HG03442 (cell line): ENCODE results near the gene SDK2.

Experiments used
- ATAC-seq: cut with Tn5 transposase; IDR thresholded peaks from one replicate; pipeline ENCODE4 v1.9.1; 2021; ENCODE audit warnings: mild to moderate bottlenecking, moderate library complexity; ENCODE audit not compliant: unreplicated experiment

SDK2 gene

DNA sequence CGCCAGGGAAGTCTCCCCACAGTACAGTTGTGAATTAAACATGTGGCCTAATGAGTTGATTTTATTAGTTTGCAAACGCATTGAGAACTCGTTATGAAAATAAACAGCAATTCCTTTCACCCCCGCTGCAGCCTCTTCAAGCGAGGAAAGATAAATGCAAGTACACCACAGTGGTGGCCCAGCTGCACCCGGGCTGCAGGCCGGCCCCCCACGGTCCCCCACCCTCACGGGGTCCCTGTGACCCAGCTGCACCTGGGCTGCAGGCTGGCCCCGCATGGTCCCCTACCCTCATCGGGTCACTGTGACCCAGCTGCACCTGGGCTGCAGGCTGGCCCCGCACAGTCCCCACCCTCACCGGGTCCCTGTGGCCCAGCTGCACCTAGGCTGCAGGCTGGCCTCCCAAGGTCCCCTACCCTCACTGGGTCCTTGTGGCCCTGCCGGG lies 32.2 kb downstream of the SDK2 start:
- ATAC-seq: no peak

DNA sequence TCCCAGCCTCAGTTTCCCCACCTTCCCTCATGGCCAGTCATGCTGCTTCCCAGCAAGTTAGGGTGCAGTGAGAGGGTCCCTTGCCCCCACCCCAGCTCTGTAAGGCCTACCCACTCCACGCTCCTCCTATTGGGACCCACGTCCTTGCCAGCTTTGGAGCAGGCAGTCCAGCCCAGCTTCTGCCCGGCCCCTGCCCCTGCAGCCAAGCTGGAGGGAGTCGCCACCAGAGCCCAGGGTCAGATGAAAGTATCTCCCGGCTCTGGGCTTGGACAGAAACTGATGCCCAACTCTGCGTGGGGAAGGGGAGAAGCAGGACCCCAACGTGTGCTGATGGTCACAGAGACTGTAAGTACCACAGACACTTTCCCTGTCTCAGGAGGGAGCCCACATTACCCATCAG lies 32.6 kb downstream of the SDK2 start:
- no peak for ATAC-seq

DNA sequence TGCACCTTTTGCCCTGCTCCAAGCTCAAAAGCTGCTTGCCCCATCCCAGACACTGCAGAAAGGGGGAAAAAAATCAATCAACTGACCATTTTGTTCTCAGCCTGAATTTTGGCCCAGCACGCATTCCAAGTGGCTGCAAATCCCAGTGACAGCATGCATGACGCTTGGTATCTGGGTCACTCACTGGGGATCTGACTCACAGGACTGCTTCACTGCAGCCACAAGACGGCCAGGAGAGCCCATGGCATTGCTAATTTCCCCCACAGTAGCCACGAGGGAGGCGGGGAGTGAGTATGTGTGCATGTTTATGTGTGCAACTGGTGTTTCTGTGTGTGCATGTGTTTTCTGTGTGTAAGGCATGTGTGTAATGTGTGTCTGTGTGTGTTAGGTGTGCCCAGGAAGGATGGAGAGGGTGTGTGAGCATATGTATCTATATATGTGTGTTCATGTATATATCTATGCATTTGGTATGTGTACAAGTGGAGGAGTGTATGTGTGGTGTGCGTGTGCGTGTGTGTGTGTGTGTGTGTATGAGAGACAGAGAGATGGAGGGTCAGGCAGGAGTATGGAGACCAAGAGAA lies 33.8 kb downstream of the SDK2 start:
- ATAC-seq: no peak

DNA sequence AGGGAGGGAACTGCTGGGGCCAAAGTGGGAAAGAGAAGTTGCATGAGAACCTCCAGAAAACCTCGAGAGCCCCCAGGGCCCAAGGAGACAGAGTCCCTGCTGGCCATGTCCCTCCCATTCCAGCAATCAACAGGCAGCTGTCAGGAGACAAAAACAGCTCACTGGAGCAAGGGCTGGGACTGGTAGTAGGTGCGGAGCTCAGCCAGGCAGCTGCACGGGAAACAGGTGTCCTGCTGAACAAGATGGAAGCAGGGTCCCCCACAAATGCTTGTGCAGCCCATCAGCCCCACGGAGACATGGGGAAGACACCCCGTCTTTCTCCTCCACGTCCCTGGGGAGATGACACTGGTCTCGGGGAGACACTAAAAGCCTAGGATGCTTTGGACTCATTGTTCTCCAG lies 34.5 kb downstream of the SDK2 start:
- no peak for ATAC-seq

DNA sequence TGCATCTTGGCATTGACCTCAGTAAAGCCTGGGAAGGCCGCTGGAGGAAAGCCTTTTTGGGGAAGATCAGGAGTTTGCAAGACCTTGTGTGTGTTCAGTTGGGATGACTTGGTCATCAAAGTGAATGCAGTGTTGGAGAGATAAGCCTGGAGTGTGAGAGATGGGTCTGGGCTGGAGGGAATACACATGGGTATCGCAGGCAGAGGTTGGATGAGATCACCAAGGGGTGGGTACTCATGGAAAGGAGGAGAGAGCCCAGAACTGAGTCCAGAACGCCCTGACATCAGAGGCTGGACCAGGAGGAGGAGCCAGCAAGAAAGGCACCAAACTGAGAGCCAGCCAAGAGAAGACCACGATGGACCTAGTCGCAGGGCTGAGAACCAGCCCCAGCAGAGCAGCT lies 35.2 kb downstream of the SDK2 start:
- no peak for ATAC-seq

DNA sequence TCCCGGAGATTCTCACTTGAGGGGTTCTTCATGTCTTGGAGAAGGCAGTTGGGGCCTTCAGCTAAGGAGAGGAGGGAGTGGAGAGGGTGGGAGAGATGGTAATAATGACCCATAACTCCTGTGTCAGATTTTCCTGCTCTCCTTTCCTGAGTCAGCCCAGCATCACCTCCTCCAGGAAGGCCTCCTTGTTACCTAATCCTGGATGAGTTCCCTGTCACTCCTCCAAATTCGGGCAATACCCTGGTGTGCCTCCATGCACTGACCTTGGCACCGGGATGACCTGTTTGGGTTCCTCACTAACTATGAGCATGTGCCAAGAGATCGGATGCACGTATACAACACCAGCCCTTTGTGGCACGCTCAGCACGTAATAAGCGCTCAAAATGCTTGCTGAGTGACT lies 38.8 kb downstream of the SDK2 start:
- no peak for ATAC-seq

DNA sequence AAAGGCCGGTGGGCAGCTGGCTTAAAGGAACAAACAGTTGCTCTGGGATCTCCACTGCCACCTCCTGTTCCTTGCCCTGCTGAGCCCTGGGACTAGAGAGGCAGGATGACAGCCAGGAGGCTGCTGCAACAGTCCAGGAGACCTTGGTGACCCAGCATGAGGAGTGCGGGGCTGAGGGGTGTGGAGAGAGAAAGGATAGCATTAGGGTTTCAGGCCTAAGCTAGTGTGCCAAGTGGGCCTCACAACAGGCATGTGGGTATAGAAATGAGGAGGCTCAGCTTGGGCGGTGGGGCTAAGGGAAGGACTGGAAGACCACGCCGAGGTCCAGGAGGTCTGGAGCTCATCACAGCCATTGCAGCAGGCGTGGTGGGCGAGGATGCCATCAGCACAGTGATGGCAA lies 39.8 kb downstream of the SDK2 start:
- no peak for ATAC-seq

DNA sequence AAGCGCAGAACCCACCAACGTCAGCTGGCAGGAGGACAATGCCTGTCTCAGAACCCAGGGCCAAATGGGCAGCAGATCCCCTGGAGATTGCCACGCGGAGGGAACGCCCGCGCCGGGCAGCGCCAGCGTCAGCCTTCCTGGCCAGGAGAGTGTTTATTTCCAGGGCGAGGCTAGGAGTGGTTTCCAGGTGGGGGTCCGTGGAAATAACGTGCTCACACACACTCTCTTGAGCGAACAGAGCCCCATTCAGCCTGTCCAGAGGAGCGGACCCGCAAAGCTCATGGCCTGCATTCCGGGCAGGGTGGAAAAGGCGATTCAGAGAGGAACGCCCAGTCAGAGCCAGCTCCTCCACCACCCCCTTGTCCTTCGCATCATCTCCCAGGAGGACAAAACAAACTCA lies 40.3 kb downstream of the SDK2 start:
- no peak for ATAC-seq

DNA sequence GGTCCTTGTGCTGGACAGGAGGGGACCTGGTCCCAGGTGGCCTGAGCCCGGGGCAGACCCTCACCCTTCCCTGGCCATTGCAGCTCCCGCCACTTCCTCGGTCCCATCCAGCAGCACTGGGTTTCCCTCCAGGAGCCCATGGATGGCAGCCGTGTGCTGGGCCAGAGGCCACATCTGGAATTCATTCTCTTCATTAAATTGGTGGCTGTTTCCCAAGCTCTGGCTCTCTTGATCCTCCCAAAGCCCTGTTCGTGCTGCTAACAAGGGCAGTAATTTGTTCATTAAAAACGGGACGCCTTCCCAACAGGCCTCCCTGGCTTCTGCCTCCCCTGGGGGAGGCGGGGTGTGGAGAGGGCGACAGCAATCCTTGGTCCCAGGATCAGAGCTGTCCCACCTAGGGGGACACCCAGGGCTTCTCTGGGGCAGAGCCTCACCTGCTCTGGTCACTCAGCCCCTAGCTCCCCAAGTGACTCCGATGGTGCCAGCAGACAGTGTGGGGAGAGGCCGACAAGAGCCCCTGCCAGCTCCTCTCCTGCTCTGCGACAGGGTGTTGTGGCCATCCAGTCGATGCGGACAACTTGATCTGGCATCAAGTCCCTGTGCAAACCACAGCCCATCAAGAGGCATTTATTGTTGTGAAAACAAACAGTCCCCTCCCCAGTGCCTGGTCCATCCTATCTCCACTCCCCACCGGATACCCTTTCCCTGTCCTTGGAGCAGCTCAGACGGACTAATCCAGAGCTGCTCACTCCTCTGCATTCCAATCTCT lies 44.0 kb downstream of the SDK2 start:
- ATAC-seq: no peak

DNA sequence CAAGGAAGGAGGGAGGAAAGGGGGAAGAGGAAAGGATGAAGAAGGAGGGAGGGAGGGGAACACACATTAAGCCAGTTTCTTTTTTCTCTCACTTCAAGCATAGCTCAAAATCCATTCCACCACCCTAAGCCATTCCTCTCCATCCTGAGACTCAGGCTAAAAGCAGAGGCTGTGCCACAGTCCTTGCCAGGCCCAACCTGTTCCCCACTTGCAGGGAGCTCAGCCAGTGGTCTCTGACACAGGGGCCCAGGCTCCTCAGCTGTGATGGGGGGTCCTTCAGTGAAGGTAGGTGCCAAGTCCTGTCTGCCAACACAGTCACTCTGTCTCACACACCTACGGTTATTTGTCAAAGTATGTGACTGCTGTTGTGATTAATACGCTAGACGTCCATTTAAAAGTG lies 44.6 kb downstream of the SDK2 start:
- ATAC-seq: no peak

DNA sequence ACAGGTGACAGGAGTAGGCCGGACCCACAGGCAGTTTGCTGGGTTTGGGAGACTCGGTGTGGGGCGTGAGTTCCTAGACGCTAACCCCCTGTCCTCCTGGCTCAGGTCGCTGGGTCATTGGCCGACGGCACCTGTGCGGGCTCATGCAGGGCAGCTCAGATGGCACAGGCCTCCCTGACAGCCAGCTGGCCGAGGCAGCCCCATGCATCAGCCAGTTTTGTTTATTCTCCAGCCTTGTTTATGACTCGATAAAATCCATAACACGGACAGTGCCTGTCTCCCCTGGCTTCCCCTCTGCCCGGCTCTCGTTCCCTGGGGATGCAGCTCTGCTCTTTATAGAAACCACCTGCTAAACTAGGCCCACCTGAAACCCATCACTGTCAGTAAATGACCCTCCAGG lies 46.0 kb downstream of the SDK2 start:
- ATAC-seq: no peak

DNA sequence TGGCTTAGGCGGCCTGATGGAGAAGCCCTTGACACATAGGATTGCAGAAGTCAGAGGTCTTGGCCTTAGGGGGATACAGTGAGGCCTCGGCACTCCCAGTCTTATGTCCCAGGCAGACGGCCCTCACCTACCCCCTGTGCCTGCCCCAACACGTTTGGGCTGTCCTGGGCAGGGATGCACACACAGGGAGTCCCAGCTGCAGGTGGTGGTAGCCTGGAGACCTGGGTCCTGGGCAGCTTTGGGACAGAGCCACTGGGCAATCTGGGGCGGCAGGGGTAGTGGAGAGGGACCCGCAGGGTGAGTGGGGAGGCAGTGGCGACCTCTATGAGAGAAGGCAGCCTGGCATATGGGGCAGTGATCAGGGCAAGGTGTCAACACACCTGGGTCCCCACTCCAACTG lies 48.3 kb downstream of the SDK2 start:
- no peak for ATAC-seq

DNA sequence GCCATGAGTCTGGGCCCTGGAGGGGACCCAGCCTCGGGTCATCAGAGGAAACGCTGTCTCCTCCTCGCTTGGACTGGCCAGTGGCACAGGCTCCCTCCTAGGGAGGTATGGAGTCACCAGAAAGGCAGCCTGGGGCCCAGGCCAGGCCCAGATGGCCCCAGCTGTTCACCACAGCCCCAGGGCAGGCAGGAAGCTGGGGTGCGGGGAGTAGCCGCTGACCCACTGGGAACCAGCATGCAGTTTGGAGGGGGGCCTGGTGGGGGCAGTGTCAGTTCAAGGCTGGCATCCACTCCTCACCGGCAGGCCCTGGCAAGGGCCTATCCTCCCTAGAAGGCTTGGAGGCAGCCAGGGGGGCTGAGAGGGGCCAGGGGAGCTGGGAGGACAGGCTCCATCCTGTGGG lies 48.8 kb downstream of the SDK2 start:
- ATAC-seq: no peak

DNA sequence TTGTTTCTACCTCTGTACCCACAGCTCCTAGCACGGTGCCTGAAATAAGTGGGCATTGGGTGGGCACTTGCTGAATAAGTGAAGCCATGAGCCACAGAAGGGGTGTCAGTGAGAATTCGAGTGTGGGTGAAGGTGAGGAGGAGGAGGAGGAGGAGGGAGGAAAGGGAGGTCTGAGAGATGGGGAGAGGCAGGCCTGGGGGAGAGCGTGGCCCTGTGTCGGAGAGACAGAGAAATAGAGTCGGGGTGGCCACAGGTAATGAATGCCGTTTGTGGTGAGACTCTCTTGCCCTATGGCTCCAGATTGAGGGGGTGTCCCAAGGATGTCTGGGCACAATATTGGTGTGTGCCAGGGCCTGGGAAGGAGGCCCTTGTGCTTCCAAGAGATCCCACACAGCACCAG lies 49.2 kb downstream of the SDK2 start:
- ATAC-seq: no peak

DNA sequence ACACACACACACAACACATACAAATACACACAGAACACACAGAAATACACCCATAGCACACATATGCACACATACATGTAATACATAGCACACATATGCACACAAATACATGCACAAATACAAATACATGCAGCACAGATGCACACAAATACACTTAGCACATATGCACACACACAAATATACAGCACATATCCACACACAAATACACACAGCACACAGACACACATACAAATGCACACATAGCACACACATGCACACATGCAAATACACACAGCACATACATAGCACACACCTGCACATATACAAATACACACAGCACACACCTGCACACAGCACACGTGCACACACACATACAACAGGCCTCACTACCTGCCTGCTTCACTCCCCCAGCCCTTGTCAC lies 49.6 kb downstream of the SDK2 start:
- ATAC-seq: no peak

DNA sequence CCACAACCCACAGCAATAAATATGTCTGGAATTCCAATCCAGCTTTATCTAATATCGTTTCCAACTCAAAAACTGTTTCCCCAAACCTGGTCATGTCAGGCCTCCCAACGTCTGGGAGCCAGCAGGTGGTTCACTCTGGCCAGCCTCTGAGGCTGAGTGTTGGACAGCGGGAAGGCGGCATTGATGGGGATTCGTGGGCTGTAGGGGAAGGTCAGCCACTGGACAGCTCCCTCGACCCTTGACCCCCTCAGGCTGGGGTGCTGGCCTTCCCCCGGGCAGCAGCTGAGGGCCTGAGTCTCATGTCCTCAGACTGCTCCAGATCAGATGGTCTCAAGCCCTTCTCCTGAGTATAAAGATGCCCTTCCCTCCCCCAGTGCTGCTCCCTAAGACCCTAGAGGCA lies 50.2 kb downstream of the SDK2 start:
- no peak for ATAC-seq

DNA sequence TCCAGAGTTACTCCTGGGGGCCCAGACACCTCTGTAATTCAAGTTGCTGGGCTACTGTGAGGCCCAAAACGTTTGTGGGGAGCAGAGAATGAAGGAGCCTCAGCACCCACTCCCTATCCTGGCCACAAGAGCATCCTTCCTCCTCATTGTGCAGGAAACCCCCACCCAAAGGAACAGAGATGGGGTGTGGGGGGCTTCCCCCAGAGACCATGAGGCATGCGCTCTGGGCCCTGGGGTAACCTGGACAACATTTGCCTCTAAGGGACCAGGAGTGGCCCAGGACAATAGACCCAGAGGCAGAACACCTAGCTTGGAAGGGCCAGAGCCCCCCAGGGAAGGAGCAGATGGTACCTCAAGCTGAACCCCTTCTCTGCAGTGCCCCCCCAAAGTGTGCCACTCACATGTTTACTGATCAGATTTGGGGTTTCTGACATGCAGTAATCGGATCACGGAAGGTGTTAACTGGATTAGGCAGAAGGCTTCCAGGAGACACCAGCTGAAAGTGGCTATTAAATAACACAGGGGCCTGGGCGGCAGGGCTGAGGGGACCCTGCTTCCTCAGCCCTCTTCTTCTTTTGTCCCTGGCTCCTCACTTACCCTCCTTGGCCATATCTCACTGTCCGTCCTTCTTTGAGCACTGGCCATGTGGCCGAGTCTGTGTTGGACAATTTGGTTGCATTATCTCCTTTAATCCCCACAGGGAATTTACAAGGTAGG lies 50.8 kb downstream of the SDK2 start:
- ATAC-seq: no peak

DNA sequence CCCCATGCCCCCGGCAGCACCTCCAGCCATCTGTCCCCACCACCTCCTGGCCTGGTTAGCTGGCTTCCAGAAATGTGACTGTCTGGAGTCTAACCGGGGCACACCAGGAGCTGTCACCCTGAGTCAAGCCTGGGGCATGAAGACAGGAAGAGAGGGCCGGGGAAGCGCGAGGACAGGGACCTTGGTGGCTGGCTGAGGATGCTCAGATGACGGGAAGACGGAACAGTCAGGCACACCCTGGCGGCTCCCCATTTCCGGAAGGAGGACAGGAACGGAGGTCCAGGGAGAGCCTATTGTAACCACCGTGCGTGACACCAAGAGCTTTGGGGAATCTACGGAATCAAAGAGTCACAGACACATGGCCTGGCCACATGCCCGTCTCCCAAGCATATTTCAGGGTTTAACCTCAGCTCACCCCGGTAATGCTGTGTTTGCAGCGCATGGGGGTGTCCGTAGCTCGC lies 51.7 kb downstream of the SDK2 start:
- no peak for ATAC-seq

DNA sequence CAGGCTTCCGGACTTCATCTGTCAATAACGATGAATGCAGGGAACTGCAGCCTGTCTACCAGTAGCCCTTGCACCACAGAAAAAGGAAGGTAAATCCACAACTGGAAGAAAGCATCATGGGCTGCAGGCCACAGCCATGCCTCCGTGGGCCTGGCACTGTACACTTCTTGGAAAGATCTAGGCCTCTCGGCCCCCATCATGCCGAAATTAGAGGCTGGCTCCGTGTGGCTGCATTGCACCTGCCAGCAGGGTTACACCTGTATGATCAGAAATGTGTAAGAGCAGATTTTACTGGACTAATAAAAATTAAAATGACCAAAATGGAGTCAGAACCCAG lies 52.2 kb downstream of the SDK2 start:
- ATAC-seq: no peak

DNA sequence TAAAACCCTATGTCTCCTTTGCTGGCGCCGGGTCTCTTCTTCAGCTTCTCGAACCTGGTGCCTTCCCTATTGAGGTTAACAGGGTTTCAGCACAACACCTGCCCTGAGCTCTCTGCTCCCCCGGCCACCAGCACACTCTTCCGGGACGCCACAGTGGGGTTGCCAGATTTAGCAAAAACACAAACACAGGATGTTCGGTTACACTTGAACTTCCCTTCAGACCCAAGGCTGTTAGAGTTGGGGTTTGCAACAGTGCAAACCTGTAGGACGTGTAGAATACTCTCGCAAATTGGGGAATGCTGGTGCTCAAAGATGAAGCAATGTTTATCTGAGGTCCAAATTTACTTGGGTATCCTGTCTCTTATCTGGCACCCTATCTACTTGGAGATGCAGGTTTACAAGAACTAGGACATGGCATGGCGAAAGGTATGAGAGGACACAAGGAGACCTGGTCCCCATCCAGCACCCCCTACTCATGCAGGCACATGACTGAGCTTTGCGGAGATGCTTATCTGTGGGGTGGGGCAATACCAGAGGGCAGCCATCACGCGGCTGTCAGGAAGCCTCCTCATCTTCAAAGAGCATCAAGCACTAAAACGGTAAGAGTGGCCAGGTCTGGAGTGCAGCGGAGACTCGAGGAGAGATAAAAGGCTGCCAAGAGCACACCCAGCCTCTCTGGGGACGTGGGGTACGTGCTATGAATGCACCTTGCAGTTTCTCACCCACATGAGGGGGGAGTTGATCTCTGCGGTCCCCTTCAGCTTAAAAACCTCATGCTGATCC lies 52.8 kb downstream of the SDK2 start:
- peak; percentile 57 for ATAC-seq

DNA sequence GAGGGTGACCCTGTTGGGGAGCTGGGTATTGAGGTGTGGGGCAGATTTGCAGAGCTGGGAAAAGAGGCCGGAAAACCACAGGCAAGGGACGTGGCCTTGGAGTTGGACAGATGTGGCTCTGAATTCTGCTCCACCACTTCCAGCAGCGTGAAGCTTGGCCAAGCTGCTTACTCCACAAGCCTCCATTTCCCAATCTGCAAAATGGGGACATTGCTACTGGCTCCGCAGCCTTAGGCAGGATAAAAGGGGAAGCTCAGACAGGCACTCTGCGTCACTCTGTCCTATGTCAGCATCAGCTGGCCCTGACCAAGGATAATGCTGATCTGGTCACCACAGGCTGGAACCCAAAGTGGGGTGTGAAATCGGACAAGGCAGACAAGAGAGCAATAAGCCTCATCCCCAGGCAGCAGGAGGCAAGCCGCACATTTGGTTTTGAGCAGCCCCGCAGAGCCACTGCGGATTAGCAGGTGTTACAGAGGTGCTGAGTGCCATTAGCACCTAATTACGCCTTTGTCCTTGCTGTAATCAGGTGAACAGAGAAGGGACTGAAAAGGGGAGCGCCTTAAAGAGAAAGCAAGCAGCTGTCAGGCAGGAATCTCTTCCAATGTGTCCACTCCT lies 54.8 kb downstream of the SDK2 start:
- ATAC-seq: no peak
